ENCODE results near the gene EEF2KMT.
"Not testable (repeated sequence)": the region's sequence is repeated elsewhere in the genome, so short reads cannot be mapped to it uniquely, and the experiment has no call there.

EEF2KMT gene

GRCh38 chr16:5108505-5109158 lies 11.0 kb upstream of the EEF2KMT start:
- DNase-seq (ENCODE audit: low read depth) = no peak
- H3K4me3 ChIP-seq (ENCODE audit: low read depth, low read length) = no peak overlapping the region
- no peak for TF ChIP-seq CTCF (IDR thresholded peaks at IDR 0.05; ENCODE audit: control insufficient read depth, extremely low read depth, insufficient read depth)

- peak; percentile 80 for DNase-seq (ENCODE audit: low read depth)
Measured at GRCh38 chr16:5105039-5105438, 7.4 kb upstream of the EEF2KMT start.

GRCh38 chr16:5103296-5104032 lies 5.9 kb upstream of the EEF2KMT start:
- H3K4me3 ChIP-seq (ENCODE audit: low read depth, low read length) = not testable (repeated sequence)

More at GRCh38 chr16:5105039-5105438, 7.4 kb upstream of the EEF2KMT start:
- H3K4me3 ChIP-seq (ENCODE audit: low read depth, low read length) = not testable (repeated sequence)

GRCh38 chr16:5099174-5099573 lies 1.6 kb upstream of the EEF2KMT start:
- peak overlapping the region; percentile 54 for H3K4me3 ChIP-seq (ENCODE audit: low read depth, low read length)
- DNase-seq (ENCODE audit: low read depth) = peak; percentile 23

More at GRCh38 chr16:5103296-5104032, 5.9 kb upstream of the EEF2KMT start:
- DNase-seq (ENCODE audit: low read depth) = not testable (repeated sequence)

- peak; percentile 46 for DNase-seq (ENCODE audit: low read depth)
Measured at GRCh38 chr16:5098221-5099159, 895 bp upstream of the EEF2KMT start.

GRCh38 chr16:5097061-5097469 lies 530 bp downstream of the EEF2KMT start:
- not testable (repeated sequence) for DNase-seq (ENCODE audit: low read depth)
- peak overlapping the region; percentile 68 for H3K4me3 ChIP-seq (ENCODE audit: low read depth, low read length)

More at GRCh38 chr16:5098221-5099159, 895 bp upstream of the EEF2KMT start:
- H3K4me3 ChIP-seq (ENCODE audit: low read depth, low read length) = peak overlapping the region; percentile 54

- peak overlapping the region; percentile 68 for H3K4me3 ChIP-seq (ENCODE audit: low read depth, low read length)
- DNase-seq (ENCODE audit: low read depth) = not testable (repeated sequence)
Measured at GRCh38 chr16:5096437-5097060, 1.0 kb downstream of the EEF2KMT start.

- not testable (repeated sequence) for H3K4me3 ChIP-seq (ENCODE audit: low read depth, low read length); DNase-seq (ENCODE audit: low read depth)
Measured at GRCh38 chr16:5095145-5095830, 2.3 kb downstream of the EEF2KMT start.

- not testable (repeated sequence) for DNase-seq (ENCODE audit: low read depth); H3K4me3 ChIP-seq (ENCODE audit: low read depth, low read length)
Measured at GRCh38 chr16:5093746-5094145, 3.8 kb downstream of the EEF2KMT start.

- not testable (repeated sequence) for H3K4me3 ChIP-seq (ENCODE audit: low read depth, low read length); DNase-seq (ENCODE audit: low read depth)
Measured at GRCh38 chr16:5093081-5093480, 4.5 kb downstream of the EEF2KMT start.

GRCh38 chr16:5090592-5090991 lies 7.0 kb downstream of the EEF2KMT start:
- not testable (repeated sequence) for H3K4me3 ChIP-seq (ENCODE audit: low read depth, low read length); DNase-seq (ENCODE audit: low read depth)

- H3K4me3 ChIP-seq (ENCODE audit: low read depth, low read length); DNase-seq (ENCODE audit: low read depth): not testable (repeated sequence)
Measured at GRCh38 chr16:5089911-5090555, 7.6 kb downstream of the EEF2KMT start.

- not testable (repeated sequence) for DNase-seq (ENCODE audit: low read depth); H3K4me3 ChIP-seq (ENCODE audit: low read depth, low read length)
Measured at GRCh38 chr16:5088936-5089335, 8.7 kb downstream of the EEF2KMT start.

- not testable (repeated sequence) for H3K4me3 ChIP-seq (ENCODE audit: low read depth, low read length); DNase-seq (ENCODE audit: low read depth)
Measured at GRCh38 chr16:5088086-5088790, 9.4 kb downstream of the EEF2KMT start.

- not testable (repeated sequence) for DNase-seq (ENCODE audit: low read depth); H3K4me3 ChIP-seq (ENCODE audit: low read depth, low read length)
Measured at GRCh38 chr16:5085716-5086115, 11.9 kb downstream of the EEF2KMT start.

All from LNCaP clone FGC (cell line).